Activated CD8-positive, alpha-beta memory T cell treated with anti-CD3 and anti-CD28 coated beads for 48 hours (primary cell): ENCODE results near the gene MARCKSL1.
"Not testable (repeated sequence)": the region's sequence is repeated elsewhere in the genome, so short reads cannot be mapped to it uniquely, and the experiment has no call there.

Experiments used
- DNase-seq, 3 experiments: peaks; one replicate each; pipeline ENCODE4 v3.0.0-alpha.2; 2020; ENCODE audit warnings: low read depth in 2 of 3, low spot score in 2 of 3

The MARCKSL1 gene, protein sequence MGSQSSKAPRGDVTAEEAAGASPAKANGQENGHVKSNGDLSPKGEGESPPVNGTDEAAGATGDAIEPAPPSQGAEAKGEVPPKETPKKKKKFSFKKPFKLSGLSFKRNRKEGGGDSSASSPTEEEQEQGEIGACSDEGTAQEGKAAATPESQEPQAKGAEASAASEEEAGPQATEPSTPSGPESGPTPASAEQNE

DNA sequence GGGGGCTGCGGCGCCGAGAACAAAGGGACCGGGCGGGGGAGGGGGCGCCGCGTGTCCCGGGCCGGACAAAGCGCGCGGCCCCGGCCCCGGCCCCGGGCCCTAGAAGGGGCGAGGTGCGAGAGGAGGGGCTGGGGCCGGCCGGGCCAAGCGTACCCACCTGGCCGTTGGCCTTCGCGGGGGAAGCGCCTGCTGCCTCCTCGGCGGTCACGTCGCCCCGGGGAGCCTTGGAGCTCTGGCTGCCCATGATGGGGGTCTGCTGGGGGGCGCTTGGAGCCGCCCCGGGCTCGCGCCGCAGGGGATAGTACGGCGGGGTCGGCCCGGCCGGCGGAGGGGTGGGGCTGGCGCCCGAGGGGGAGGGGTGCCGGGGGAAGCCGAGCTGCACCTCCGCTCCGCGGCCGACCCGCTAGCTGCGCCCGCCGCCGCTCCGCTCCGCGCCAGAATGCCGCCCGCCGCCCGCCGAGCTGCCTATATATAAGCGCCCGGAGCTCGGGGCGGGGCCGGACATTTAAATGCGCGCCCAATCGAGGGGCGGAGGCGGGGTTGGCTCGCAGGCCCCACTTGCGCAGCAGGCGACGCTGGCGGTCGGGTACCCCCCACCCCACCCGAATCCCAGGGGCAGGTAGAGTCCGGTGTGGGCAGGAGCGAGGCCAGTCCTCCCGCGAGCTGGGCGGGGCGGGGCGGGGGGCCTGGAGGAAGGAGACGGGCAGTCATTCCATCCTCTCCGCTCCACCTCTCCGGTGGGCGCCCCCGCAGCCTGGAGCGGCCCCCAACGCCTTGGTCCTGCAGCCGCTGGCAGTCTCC is at the start of gene MARCKSL1:
MARCKSL1 (minus strand) TSS at position 444 of the 801 bp plus-strand sequence; CDS start at position 244, 200 bp downstream.
- peak; percentile 70 to 83 (median 81) for DNase-seq

DNA sequence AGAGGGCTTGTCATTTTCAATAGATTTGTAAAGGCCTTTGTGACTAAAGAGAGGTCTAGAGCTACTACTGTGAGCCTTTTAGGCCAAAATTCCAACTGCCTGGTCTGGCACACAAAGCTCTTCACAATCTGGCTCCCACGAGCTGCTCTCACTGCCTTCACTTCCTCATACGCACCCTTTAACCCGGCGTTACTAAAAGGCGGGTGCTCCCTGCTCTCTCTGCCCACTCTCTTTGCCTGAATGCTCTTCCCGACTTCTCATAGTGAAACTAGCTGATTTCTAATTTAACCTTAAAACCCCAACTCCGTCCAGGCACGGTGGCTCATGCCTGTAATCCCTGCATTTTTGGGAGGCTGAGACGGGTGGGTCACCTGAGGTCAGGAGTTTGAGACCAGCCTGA is 44.0 kb upstream of the MARCKSL1 start:
- DNase-seq: no peak

DNA sequence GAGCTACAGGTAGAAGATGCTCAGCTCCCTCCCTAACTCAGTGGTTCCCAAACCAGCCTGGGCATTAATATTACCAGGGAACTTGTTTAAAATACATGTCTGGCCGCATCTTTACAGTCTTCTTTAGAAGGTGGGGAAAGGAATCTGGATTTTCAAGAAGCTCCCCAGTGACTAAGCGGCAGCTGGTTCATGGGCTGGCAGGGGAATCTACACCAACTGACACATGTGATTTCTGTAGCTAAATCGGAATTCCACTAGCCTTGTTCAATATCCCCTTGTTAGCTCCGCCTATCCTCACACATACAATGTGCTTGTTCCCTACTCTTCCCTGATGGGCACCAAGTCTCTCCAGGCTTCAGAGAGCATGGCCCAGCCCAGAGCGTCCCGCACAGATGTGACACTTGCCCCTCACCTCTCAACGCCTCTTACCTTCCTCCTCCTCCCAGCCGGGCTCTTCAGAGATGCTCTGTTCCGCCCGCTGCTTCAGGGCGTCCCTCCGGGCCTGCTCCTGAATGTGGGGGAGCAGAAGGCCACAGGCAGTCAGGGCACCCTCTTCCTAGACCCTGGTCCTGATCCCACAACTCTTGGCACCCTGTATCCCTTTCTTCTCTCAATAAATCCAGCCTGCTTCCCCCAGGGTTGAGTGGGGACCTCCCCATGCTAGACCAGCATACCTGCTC is 41.6 kb upstream of the MARCKSL1 start:
- DNase-seq: no peak

DNA sequence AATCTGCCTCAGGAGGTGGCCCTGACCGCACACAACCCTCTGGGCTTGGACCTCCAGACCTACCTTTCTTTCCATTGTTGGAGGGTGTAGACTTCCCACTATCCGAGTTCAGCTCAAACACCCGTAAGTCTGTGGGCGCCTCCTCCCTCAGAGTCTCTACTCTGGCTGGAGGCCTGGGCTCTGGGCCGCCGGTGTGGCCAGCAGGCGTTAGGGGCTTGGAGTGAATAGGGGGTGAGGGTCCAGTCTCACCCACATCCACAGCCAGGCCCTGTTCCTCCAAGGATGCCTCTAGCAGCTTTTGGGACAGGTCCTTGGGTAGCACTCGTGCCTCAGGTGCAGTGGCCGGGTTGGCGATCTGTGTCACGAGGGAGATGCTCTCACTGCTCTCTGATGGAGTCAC is 40.2 kb upstream of the MARCKSL1 start:
- DNase-seq: no peak

DNA sequence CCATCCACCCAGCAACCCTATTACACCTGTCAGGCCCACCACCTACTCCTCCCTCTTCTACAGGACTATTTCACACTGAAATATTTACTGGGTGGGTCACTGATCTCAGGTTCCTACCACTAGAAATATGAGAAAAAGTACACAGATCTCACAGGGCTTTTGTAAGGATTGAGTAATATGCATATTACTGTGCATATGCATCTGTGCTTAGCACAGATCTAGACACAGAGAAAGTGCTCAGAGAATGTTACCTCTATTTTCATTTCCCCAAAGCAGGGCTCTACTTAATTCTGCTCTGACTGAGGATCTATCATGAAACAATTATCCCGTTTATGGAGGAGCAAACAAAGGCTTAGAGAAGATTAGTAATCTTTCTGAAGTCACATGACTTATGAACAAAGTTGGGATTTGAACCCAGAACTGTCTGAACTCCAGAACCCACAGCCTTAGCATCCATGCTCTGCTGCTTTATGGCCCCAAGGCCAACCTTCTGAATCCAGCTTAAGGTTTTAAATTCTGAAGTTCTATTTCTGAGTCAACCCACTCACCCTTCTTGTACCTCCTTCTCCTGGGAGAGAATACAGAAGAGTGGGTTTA is 38.1 kb upstream of the MARCKSL1 start:
- no peak for DNase-seq

DNA sequence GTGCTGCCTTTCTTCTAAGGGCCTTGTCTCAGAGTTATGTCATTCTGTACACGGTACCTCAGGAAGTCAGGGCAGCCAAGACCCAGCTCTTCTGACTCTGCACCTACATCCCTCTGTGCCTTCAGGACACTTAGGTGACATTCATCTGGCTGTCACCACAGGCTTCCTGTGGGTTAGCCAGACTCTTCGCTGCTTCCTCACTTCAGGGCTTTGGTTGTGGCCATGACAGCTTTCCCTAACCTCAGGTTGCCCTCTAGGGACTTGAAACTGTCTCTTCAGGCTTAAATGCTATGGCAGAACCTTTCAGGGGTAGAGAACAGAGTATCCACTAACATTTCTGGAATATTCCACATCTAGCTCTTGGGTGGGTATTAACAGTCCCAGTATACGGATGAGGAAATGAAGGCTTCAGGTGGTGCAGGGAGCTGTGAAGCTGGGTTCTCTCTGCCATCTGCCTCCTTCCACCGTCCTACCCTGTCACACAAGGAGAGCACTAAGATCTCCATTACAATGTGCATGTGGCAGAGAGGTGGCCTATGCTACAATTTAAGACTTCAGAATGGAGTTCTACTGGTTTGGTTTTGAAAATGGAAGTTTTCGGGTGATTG is 36.2 kb upstream of the MARCKSL1 start:
- DNase-seq: no peak

DNA sequence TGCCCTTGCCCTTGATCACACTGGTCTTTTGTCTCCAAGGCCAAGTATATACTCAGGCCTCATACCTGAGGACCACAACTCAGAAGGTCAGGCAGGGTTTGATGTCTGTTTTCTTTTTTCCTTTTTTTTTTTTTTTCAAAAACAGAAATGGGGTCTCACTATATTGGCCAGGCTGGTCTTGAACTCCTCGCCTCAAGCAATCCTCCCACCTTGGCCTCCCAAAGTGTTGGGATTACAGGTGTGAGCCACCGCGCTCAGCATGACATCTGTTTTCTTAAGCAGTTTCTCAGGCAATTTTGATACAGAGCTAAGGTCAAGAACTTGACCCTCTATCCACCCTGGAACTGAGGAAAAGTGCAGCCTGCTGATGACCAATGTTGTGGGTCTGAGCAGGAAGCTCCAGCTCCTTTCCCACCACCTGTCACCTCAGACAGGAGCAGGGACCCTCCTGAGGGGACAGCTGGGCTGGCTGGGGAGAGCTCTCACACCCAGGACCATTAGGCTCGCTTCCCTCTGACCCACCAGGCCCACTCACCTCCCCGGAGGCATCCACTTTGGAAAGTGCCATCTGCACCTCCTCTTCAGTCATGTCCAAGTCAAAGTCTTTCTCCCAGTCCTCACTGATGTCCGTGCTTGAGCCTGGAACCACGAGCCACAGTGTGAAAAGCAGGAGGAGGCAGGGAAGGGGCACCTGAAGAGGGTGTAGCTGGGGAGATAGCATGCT is 32.0 kb upstream of the MARCKSL1 start:
- no peak for DNase-seq

- no peak for DNase-seq
Observed at GRCh38 chr1:32365445-32365844, 29.4 kb upstream of the MARCKSL1 start.

DNA sequence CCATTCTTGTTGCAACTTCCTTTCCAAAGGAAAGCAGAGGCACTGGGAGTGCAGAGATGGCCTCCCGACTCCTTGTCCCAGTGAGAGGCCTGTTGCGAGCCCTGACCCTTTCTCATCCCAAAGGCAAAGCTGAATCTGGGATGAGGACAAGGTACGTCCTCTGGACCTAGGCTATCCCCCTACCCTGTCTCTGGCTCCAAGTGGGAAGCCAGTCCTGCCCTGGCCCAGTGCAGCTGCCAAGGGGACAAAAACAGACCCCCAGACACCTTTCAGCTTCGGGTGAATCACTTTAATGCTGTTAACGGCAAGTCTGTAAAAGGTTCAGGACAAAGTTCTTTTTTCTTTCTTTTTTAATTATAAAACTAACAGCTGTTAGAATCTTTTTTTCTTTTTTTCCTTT is 28.8 kb upstream of the MARCKSL1 start:
- no peak for DNase-seq

DNA sequence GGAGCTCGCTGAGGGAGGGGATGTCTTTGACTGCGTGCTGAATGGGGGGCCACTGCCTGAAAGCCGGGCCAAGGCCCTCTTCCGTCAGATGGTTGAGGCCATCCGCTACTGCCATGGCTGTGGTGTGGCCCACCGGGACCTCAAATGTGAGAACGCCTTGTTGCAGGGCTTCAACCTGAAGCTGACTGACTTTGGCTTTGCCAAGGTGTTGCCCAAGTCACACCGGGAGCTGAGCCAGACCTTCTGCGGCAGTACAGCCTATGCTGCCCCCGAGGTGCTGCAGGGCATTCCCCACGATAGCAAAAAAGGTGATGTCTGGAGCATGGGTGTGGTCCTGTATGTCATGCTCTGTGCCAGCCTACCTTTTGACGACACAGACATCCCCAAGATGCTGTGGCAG is 27.7 kb upstream of the MARCKSL1 start:
- no peak for DNase-seq

DNA sequence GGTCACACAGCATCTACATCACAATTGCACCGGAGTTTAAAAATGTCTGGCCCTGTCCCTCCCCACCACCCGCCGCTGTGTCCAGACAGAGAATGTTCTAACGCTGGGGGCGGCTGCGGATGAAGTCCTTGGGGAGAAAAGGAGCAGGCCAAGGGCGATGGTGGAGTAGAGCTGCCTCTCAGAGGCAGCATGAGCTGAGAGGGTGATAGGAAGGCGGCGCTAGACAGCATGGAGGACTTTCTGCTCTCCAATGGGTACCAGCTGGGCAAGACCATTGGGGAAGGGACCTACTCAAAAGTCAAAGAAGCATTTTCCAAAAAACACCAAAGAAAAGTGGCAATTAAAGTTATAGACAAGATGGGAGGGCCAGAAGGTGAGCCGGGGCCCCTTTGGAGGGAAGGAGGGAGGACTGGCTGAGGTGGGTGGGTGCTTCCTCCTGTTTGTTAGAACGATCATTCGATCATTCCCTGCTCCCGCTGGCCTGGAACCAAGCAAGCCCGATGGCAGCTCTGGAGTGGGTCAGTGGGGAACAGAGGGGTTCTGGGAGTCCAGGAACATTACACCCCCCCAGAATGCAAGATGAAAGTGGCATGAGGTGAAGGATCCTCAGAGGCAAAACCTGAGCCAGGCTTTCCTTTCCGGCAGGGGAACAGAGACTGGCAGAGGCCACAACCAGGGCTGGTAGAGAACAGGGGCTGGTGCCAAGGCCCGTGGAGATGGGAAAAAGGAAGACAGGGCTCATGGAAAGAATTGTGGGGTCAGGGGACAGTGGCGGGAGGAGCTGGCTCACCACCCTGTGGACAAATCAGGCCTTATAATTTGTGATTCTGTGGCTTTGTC is 26.7 kb upstream of the MARCKSL1 start, which contains the start of the genes FAM229A and TSSK3:
FAM229A (minus strand) TSS at position 12 of the 840 bp plus-strand sequence. CDS start 394 bp downstream, outside the sequence.
TSSK3 (plus strand) TSS at position 66 of the 840 bp plus-strand sequence; CDS start at position 229, 163 bp downstream.
- DNase-seq: no peak

DNA sequence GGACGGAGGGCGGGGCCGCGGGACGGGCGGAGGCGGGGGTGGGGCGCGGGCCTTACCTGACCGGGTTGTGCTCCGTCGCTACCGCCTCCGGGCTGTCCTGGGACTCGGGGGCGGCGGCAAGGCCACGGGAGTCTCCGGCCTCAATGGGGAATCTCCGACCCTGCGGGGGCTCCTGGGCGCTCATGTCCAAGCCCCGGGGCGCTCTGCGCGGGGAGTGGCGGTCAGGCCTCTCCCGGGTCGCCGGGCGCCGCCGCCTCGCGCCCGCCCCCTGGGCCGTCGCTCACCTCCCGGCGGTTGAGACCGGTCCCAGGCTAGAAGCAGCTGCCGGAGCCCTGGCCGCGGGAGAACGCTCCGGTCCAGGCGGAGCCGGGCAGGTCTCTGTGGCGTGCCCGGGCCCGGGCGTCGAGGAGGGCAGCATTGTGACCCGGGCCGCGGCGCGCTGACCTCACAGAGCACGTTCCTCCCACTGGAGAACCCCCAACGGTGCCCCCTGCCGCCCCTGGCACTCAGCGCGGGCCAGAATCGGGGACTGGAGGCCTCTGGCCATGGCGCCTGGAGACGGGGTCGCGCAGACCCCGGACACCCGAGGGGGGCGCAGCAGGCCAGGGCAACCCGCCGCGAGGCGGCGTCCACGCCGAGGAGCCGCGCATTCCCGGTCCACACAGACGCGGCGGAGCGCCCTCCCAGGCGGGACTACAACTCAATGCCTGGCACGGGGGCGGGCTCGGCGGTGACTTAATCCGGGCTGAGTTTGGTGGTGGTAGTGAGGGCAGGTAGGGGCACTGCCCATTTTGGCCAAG is 25.8 kb upstream of the MARCKSL1 start:
- no peak for DNase-seq

DNA sequence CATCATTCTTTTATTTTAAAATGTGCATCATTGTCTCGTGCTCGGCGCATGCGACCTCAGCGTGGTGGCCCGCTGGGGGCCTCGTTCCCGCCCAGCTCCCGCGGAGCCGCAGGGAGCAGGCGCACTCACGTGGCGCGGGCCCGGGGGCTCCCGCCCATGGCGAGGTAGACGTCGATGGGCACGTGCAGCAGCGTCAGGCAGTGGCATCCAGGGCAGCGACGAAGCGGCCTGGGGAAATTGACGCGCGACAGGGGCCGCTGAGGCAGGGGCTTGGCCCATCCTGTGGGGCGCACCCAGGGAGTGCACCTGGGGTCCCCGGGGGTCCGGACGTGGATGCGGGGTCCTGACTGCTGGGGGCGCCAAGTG is 25.3 kb upstream of the MARCKSL1 start:
- DNase-seq: no peak

GRCh38 chr1:32358435-32358834 is 22.4 kb upstream of the MARCKSL1 start:
- no peak for DNase-seq

DNA sequence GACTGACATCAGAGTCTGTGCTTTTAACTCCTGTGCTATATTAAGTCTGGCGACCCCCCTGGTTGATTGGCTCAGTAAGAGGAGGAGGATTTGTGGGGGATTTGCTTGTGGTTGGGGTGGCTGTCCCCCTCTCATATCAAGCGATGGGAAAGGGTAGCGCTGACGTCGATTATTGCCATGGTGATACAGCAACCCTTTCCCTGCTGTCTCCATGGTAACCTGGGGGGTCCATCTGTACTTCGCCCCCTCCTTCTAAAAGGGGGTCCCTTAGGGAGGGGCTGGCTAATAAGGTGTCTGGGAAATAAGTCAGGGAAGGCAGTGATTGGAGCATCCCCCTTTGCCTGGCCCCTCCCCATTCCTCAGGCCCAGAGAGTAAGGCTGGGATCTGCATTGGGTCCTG is 21.6 kb upstream of the MARCKSL1 start:
- no peak for DNase-seq

DNA sequence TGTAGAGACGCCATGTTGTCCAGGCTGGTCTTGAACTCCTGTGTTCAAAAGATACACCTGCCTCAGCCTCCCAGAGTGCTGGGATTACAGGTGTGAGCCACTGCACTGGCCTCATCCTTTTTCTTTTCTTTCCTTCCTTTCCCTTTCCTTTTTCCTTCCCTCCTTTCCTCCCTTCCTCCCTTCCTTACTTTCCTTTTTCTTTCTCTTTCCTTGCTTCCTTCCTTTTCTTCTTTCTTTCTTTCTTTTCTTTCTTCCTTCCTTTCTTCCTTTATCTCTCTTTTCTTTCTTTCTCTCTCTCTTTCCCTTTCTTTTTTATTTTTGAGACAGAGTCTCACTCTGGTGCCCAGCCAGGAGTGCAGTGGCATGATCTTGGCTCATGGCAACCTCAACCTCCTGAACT is 20.4 kb upstream of the MARCKSL1 start:
- DNase-seq: no peak

GRCh38 chr1:32355778-32356177 is 19.7 kb upstream of the MARCKSL1 start:
- not testable (repeated sequence) for DNase-seq

- no peak for DNase-seq
Observed at GRCh38 chr1:32353886-32354570, 18.0 kb upstream of the MARCKSL1 start.
